Activated T-cell treated with anti-CD3 and anti-CD28 coated beads for 24 hours (primary cell): ENCODE results near the gene TAGLN2.
"Not testable (repeated sequence)": the region's sequence is repeated elsewhere in the genome, so short reads cannot be mapped to it uniquely, and the experiment has no call there.

ENCODE experiments used
- DNase-seq: peaks from one replicate; pipeline ENCODE4 v3.0.0-alpha.2; 2020; ENCODE audit warnings: low read depth

TAGLN2 gene

GRCh38 chr1:159921251-159921650, 4.1 kb downstream of the TAGLN2 start:
- DNase-seq: no peak

DNA sequence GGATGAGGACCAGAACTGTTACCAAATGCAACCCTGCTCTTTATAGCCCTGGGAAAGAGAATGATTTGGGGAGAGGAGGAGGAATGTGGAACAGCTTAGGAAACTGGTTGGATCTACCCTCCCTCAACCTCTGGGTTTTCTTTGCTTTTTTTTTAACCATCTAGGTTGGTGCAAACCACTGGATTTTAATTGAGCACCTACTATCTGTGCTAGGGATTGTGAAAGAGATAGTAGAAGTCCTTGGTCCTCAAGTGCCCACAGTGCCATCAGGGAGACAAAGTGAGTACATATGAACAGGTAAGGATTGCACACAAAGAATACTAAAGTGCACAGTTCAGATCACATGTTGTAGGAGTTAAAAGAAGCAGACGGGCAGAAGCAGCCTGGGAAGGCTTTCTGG, 4.7 kb downstream of the TAGLN2 start:
- no peak for DNase-seq

- DNase-seq: no peak
Measured at GRCh38 chr1:159920202-159920601, 5.1 kb downstream of the TAGLN2 start.

DNA sequence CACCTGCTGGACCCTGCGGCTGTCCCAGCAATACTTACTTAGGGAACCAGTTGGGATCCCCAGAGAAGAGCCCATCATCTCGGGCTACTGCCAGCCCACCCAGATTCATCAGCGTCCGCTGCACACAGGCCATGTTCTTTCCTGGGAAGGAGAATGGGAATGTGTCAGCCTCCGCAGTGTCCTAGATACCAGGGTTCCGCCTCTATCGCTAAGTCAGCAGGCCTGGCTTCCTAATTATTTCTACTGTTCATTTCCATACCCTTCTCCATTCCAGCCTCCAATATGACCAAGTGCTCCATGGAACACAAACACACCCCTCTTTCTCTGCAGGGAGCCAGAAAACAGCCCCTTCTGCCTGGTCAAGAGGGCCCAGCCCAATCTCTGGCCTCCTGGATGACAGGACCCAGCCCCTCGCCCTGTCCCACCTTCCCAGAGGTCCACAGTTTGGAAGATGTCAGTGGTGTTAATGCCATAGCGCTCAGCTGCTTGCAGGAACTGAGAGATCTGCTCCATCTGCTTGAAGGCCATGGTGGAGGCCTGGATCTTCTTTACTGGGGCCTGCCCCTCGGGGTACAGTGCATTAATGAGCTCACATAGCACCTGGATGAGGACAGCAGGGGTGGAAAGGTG, 6.0 kb downstream of the TAGLN2 start:
- no peak for DNase-seq

DNA sequence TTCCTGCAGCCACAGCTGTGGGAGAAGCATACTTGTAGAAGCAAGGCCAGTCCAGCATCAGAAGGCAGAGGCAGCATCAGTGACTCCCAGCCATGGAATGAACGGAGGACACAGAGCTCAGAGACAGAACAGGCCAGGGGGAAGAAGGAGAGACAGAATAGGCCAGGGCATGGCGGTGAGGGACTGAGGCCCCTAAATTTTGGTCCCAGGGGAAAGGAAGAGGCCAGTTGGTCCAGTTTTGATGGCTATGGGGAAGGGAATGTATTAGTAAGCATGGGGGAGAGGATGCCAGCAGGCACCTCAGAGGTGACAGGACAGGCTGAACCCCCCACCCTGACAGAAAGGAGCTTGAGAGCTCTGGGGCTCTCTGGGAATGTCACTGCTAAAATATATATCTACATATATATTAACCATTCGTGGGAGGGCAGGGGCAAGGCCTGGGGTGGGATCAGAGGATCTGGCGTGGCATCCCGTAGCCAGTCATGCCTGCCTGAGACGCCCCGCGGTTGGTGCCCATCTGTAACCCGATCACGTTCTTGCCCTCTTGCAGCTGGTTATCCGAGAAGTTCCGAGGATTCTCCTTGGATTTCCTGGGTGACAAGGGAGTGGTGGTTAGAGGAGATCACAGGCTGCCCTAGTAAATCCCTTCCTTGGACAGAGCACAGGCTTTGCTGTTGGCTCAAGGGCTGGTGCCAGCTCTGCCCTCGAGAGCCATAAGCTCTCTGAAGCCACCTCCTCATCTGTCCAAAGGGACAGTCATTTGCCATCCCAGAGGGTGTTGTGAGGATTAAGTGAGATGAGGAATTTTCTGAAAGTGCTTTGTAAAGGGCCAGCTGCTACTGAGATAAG, 6.7 kb downstream of the TAGLN2 start:
- DNase-seq: no peak

DNA sequence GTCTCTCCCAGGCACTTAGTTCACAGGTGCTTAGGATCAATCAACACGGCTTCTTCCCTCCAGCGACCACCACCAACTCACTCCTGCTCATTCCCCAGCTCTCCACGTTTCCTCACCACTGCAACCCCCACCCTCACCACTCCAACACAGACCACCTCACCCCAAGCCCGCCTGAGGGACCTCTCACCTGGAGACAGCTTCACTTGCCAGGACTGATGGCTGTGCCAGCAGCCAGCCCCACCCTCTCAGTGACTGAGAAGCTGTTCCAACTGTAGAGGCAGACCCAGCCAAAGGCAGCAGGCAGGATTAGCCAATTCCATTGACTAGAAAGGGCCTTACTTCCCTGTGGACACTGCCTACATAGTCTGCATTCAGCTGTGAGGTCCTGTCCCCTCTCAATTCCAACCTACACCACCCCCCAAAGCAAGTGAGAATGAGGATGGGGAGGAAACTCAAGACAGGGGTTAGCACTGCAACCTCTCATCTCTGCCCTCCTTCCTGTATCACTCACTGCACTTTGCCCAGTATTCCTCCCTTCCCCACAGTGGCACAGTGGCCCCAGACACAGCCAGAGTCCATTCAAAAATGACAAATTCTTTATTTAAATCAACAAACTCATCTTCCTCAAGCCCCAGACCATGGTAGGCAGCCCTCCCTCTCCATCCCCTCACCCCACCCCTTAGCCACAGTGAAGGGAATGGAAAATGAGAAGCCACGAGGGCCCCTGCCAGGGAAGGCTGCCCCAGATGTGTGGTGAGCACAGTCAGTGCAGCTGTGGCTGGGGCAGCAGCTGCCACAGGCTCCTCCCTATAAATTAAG, 7.6 kb downstream of the TAGLN2 start:
- no peak for DNase-seq

DNA sequence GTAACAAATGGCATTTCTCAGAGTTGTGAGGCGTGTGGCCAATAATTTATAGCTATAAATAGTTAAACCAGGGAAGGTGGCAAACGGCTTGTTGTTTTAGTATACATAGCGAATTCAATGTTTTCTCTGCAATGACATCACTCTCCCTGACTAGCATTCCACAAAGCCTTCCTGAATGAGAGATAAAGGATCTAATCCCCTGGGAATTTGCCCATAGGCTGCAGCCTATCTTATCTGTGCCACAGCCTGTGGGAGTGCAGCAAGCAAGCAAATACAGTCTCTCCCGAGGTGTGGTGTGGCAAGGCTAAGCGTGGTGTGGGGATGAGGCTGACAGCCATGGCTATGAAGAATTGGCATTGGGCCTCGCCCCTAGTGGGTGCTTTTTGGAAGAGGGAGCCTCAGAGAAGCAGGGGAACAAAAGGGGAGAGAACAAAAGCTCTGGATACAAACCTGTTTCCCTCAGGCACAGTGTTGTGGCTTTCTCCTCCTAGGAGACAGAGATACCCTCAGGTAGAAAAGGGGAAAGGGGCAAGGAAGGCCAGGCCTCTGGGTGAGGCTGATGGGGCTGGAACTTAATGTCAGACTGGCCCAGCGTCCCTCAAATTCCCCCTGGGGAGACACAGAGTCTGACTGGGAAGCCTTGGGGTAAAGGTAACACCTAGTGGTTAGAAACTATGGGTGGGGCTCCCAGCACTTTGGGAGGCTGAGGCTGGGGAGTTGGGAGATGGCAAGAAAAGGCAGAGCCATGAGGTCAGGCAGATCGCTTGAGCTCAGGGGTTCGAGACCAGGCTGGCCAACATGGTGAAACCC, 8.9 kb downstream of the TAGLN2 start:
- DNase-seq: no peak

GRCh38 chr1:159915571-159916241, 9.6 kb downstream of the TAGLN2 start:
- no peak for DNase-seq

GRCh38 chr1:159914252-159915018, 10.9 kb downstream of the TAGLN2 start:
- DNase-seq: no peak

DNA sequence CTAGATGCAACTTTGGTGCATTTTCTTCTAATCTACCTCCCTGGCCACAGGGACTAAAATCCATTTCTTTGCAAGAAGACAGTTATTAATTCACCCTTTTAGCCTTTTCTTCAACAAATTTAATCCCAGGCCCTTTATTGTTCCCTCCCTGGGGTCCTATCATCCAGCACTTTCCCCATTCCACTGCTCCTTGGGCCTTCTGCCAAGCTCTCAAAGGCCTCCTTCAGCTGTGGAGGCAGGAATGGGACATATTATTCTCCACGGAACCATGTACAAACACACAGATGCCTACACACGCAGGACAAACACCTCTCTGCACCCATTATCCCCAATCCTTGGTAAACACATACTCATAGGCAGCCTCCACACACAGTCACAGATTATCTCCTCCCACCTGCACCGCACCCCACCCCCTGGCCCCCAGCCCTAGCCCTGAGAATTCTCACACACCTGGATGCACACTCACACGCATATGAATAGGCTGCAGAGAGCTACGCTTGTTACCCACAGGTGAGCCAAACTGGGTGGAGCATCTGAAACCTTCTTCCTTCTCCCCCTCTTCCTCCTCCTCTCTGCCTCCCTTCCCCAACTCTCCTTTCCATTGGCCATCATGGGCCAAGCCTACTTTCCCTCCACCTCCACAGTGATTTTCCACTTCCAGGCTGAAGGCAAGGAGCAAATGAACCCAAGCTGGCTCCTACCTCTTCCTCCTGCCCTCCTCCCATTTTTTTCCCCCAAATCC, 11.7 kb downstream of the TAGLN2 start:
- no peak for DNase-seq

DNA sequence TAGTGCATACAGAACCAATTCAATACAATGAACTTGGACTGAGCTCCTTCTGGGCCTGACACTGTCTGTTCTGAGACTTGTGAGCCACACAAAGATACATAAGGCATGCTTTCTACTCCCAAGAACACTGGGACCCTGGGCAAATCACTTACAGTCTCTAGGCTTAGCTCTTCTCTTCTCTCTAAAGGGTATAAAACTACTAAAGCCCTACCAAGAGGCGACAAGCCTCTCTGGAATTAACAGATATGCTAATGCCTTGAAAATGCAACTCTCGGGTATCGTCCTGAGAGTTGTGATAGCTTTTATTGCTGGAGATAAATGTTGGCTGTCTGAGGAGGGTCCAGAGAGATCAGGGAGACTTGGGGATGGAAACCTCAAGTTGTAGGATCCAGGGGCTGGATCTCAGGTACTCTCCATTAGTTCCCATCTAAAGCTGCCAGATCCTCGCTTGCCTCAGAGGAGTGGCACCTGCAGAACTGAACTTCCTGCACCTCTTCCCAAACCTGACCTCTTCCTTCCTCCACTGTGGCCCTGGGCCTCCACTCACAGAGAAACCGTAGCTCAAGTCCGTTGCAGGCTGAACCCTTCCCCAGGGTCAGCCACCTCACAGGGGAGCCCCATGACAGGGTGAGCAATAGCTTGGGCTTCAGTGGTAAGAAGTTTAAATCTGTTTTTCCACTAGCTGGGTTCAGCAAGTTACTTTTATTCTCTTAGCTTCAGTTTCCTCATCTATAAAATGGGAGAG, 13.8 kb downstream of the TAGLN2 start:
- no peak for DNase-seq

GRCh38 chr1:159908031-159908940, 17.0 kb downstream of the TAGLN2 start:
- DNase-seq: no peak

DNA sequence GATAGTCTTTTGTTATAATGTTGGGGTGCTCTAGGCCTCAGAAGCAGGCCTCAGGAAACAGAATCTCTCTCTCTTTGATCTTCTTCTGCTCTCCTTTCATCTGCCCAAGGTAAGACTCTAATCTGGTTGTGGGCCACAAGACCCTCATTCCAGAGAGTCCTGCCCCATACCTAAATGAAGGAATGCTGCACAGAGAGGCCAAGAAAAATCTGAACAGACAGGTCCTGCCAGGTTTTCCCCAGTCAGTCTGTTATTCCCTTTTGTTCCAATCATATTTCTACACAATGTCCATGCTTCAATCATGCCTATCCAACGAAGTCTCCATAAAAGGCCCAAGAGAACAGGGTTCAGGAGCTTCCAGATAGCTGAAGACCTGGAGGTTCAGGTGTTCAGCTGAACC, 18.3 kb downstream of the TAGLN2 start:
- DNase-seq: no peak

DNA sequence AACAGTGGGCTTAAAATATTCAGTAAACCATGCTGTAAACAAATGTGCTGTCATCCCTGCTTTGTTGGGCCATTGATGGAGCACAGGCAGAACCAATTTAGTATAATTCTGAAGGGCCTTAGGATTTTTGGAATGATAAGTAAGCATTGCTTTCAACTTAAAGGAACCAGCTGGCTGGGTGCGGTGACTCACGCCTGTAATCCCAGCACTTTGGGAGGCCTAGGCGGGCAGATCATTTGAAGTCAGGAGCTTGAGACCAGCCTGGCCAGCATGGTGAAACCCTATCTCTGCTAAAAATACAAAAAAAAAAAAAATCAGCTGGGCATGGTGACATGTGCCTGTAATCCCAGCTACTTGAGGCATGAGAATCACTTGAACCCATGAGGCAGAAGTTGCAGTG, 21.3 kb downstream of the TAGLN2 start:
- not testable (repeated sequence) for DNase-seq

DNA sequence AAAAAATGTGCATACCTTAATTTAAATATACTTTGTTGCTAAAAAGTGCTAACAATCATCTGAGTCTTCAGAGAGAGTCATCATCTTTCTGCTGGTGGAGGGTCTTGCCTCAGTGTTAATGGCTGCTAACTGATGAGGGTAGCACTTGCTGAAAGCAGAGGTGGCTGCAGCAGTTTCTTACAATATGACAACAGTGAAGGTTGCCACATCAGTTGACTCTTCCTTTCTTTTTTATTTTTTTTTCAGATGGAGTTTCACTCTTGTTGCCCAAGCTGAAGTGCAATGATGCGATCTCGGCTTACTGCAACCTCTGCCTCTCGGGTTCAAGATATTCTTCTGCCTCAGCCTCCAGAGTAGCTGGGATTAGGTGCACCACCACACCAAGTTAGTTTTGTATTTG, 22.8 kb downstream of the TAGLN2 start:
- no peak for DNase-seq

GRCh38 chr1:159900755-159901360, 24.4 kb downstream of the TAGLN2 start:
- DNase-seq: no peak

GRCh38 chr1:159900086-159900680, 25.1 kb downstream of the TAGLN2 start, which contains the start of gene CFAP45:
TSS of gene CFAP45 (minus strand) at chr1:159900165. CDS start at chr1:159900098, 67 bp downstream.
- no peak for DNase-seq
